K562 treated with DMSO at 1 percent for 4 hours (cell line): Measurements from ENCODE around the gene SYT7. TPM values are rescaled to one million over a fixed set of nuclear protein-coding genes. Genes with fewer than 3 reads are reported as not detected.

Experiments used
- total RNA-seq: library from RNA; unstranded; fragments of 300-600 nt; gene quantifications from 2 replicates; pipeline ENCODE4 v1.2.3, GENCODE V29; 2022; ENCODE audit not compliant: insufficient read depth

Gene SYT7, protein sequence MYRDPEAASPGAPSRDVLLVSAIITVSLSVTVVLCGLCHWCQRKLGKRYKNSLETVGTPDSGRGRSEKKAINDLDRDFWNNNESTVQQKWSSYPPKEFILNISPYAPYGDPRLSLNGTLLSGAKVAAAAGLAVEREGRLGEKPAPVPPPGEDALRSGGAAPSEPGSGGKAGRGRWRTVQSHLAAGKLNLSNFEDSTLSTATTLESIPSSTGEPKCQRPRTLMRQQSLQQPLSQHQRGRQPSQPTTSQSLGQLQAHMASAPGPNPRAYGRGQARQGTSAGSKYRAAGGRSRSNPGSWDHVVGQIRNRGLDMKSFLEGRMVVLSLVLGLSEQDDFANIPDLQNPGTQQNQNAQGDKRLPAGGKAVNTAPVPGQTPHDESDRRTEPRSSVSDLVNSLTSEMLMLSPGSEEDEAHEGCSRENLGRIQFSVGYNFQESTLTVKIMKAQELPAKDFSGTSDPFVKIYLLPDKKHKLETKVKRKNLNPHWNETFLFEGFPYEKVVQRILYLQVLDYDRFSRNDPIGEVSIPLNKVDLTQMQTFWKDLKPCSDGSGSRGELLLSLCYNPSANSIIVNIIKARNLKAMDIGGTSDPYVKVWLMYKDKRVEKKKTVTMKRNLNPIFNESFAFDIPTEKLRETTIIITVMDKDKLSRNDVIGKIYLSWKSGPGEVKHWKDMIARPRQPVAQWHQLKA
- not detected in 2 replicates for total RNA-seq

DNA sequence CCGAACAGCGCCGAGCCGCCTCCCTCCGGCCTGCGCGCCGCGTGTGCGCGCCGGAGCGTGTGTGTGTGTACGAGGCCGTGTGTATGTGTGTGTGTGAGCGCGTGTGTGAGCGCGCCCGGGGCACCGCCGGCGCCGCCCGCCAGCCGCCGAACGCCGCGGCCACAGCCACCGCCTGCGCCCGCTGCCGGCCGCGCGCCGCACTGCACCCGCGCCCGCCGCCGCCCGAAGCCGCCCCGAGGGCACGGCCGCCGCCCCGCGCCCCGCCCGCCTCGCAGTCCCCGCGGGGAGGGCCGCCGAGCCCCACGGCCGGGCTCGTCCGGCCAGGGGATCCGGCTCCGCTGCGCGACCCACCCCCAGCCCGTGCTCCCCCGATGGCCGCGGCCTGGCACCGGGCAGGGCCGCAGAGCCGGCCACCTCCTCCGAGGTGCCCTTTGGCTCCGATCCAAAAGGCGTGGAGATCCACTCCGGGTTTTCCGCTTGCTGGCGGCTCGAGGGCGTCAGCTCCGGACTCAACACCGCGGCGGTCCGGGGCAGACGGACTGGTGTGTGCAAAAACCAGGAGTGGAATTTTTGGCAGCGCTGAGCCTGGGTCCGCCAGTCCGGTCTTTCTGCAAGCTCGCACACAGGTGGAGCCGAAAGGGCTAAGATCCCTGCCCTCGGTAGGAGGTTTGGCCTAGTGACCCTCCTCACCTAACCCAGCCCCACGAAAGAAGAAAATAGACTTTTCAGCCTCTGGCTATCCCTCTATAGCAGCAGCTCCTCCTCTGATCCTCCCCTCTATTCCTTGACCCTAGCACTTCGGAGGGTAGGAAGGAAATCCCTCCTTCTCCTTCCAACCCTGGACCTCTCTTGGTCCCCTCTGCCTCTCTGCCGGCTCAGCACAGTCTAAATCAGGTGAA, at the start of gene SYT7:
Gene SYT7, minus strand, starts transcription at position 47 of the 899 bp plus-strand sequence. CDS start 256 bp downstream, outside the sequence.

DNA sequence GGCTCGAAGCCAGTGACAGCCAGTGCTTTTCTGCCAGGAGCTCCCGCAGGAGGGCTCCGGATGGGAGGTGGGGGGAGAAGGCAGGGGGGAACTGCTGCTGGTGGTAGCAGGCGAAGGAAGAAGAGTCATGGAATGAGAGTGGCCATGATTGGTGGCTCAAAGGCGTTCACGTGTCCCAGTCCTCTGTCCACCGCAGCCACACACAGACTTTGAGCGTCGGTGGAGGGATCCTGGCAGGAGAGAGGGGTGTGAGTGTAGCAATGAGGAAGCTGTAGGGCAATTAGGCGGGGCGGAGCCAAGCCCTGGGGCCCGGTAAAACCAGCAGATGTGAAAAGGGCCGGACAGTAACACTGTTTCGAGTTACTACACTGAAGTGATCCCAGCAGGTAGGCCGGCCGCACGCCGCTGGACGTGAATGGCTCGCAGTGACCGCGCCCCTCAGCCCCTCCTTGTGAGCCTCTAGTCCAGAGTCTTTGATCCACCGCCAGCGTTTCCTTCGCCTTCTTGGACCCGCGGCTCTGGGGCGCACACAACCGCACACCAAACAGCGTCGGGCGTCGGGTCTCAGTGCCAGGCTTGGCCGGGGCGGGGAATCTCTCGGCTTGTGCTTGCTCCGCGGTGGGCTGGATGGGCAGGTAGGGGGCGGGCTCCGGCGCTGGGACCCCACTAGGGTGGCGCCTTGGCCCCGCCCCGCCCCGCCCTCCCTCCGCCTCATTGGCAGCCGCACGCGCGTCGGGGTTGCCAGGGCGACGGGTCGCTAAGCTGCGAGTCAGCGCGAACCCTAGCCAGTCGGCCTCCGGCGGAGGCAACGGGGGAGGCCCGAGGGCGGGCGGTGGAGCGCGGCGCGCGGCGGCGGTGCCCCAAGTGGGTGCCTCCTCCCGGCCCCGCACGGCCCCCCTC, 72.7 kb downstream of the SYT7 start, which contains the start of gene LRRC10B:
Gene LRRC10B, plus strand, starts transcription at position 788 of the 900 bp plus-strand sequence. CDS start 250 bp downstream, outside the sequence.

Other genes with a start within 250 kb of the SYT7 start
- gene DDB1, start 248.0 kb downstream of the SYT7 start, total RNA-seq, result 134 and 151 TPM in 2 replicates
- gene TKFC, start 247.8 kb downstream of the SYT7 start, total RNA-seq, result 20.6 and 28.1 TPM in 2 replicates
- gene CYB561A3, start 219.2 kb downstream of the SYT7 start, total RNA-seq, result 87.7 and 94.7 TPM in 2 replicates
- gene TMEM138, start 218.7 kb downstream of the SYT7 start, total RNA-seq, result 21.9 and 38.7 TPM in 2 replicates
- 9.2 and 12.0 TPM in 2 replicates for gene TMEM216, start 188.5 kb downstream of the SYT7 start, total RNA-seq
- 44.8 and 53.8 TPM in 2 replicates for gene CPSF7, start 151.1 kb downstream of the SYT7 start, total RNA-seq
- gene SDHAF2, start 151.0 kb downstream of the SYT7 start, total RNA-seq, result 43.5 and 49.3 TPM in 2 replicates
- gene LRRC10B, start 72.3 kb downstream of the SYT7 start, total RNA-seq, result not detected in 2 replicates
- 0.20 TPM in 1 of 2 replicates, not detected in the other for gene DAGLA, start 99.3 kb upstream of the SYT7 start, total RNA-seq
- gene MYRF, start 171.6 kb upstream of the SYT7 start, total RNA-seq, result 19.9 and 26.3 TPM in 2 replicates
- 310 and 382 TPM in 2 replicates for gene TMEM258, start 211.5 kb upstream of the SYT7 start, total RNA-seq
- gene FEN1, start 211.8 kb upstream of the SYT7 start, total RNA-seq, result 127 and 138 TPM in 2 replicates
- 82.8 and 89.3 TPM in 2 replicates for gene FADS1, start 235.9 kb upstream of the SYT7 start, total RNA-seq
- gene FADS2, start 247.2 kb upstream of the SYT7 start, total RNA-seq, result 10.4 and 12.6 TPM in 2 replicates